Measurements from ENCODE around the gene PDSS2. TPM values are rescaled to one million over a fixed set of nuclear protein-coding genes. Genes with fewer than 3 reads are reported as not detected.

Gene PDSS2
- total RNA-seq, 2 donors from 2014 or later: 6.2 to 10.9 TPM

- 44 to 52% methylated on average over 2 of the region's 2 CpGs for WGBS, 2 donors
Measured at GRCh38 chr6:107275330-107275865, 184.0 kb downstream of the PDSS2 start.

GRCh38 chr6:107274288-107274687 lies 185.1 kb downstream of the PDSS2 start:
- no peaks in the 10 kb centered on the region for H3K27me3 ChIP-seq

More at GRCh38 chr6:107275330-107275865, 184.0 kb downstream of the PDSS2 start:
- Histone ChIP-seq H3K9me3 (no peaks in the 10 kb centered on the region), H3K27ac (peak overlapping the region in 2 of 4 donors; percentile 23 to 29), H3K4me3 (no peak overlapping the region), H3K4me1 (peaks cover 33% of the 10 kb centered on the region), H3K27me3 (no peaks in the 10 kb centered on the region), H3K36me3 (replicated peaks in 1 of 2; ENCODE audit: insufficient read depth in 1 of 2, low read depth in 2 of 2) (no peaks in the 10 kb centered on the region)
- intact Hi-C loops (cut with DNase I): no loop called here
- ATAC-seq: peak; percentile 91
- peak; percentile 47 to 60 (median 56) for DNase-seq
- no peak for TF ChIP-seq CTCF (IDR thresholded peaks at IDR 0.05)
- TF ChIP-seq POLR2A (IDR thresholded peaks at IDR 0.05): no peak

GRCh38 chr6:107272246-107272645 lies 187.1 kb downstream of the PDSS2 start:
- Histone ChIP-seq H3K27me3 (no peaks in the 10 kb centered on the region), H3K27ac (no peak overlapping the region), H3K36me3 (replicated peaks in 1 of 2; ENCODE audit: insufficient read depth in 1 of 2, low read depth in 2 of 2) (no peaks in the 10 kb centered on the region), H3K9me3 (no peaks in the 10 kb centered on the region), H3K4me3 (no peak overlapping the region), H3K4me1 (peaks cover 29% of the 10 kb centered on the region)
- TF ChIP-seq CTCF (IDR thresholded peaks at IDR 0.05): no peak
- TF ChIP-seq POLR2A (IDR thresholded peaks at IDR 0.05): no peak
- ATAC-seq: no peak
- no peak for DNase-seq
- WGBS, 2 donors: 78 to 85% methylated on average over 2 of the region's 2 CpGs
- intact Hi-C loops (cut with DNase I): no loop called here

More at GRCh38 chr6:107274288-107274687, 185.1 kb downstream of the PDSS2 start:
- intact Hi-C loops (cut with DNase I): no loop called here
- TF ChIP-seq CTCF (IDR thresholded peaks at IDR 0.05) (no peak), POLR2A (IDR thresholded peaks at IDR 0.05) (no peak)
- no peak for DNase-seq
- 100% methylated on average over 1 of the region's 1 CpG for WGBS, 2 donors
- Histone ChIP-seq H3K4me3 (no peak overlapping the region), H3K4me1 (peaks cover 30% of the 10 kb centered on the region), H3K27ac (no peak overlapping the region), H3K36me3 (replicated peaks in 1 of 2; ENCODE audit: insufficient read depth in 1 of 2, low read depth in 2 of 2) (no peaks in the 10 kb centered on the region), H3K9me3 (no peaks in the 10 kb centered on the region)
- ATAC-seq: no peak

GRCh38 chr6:107271208-107271790 lies 188.1 kb downstream of the PDSS2 start:
- Histone ChIP-seq H3K36me3 (replicated peaks in 1 of 2; ENCODE audit: insufficient read depth in 1 of 2, low read depth in 2 of 2) (no peaks in the 10 kb centered on the region), H3K27me3 (no peaks in the 10 kb centered on the region), H3K27ac (no peak overlapping the region), H3K4me3 (no peak overlapping the region), H3K4me1 (peaks cover 19% of the 10 kb centered on the region), H3K9me3 (no peaks in the 10 kb centered on the region)
- DNase-seq (no peak), ATAC-seq (no peak)
- TF ChIP-seq POLR2A (IDR thresholded peaks at IDR 0.05) (no peak), CTCF (IDR thresholded peaks at IDR 0.05) (no peak)
- intact Hi-C loops (cut with DNase I): no loop called here

GRCh38 chr6:107267634-107268033 lies 191.7 kb downstream of the PDSS2 start:
- no peak for DNase-seq
- Histone ChIP-seq H3K36me3 (replicated peaks in 1 of 2; ENCODE audit: insufficient read depth in 1 of 2, low read depth in 2 of 2) (no peaks in the 10 kb centered on the region), H3K4me3 (no peak overlapping the region), H3K27ac (no peak overlapping the region), H3K4me1 (peaks cover 6% of the 10 kb centered on the region), H3K27me3 (no peaks in the 10 kb centered on the region), H3K9me3 (no peaks in the 10 kb centered on the region)
- WGBS, 2 donors: 93 to 95% methylated on average over 1 of the region's 1 CpG
- no peak for ATAC-seq
- intact Hi-C loops (cut with DNase I): no loop called here
- TF ChIP-seq POLR2A (IDR thresholded peaks at IDR 0.05): no peak

Data from body of pancreas (tissue), 4 donors.